GM18519 (cell line): ENCODE results near the gene NWD2.
"Not testable (repeated sequence)": the region's sequence is repeated elsewhere in the genome, so short reads cannot be mapped to it uniquely, and the experiment has no call there.

Source experiments
- ATAC-seq: cut with Tn5 transposase; IDR thresholded peaks from one replicate; pipeline ENCODE4 v1.9.1; 2021; ENCODE audit warnings: mild to moderate bottlenecking, moderate library complexity; ENCODE audit not compliant: unreplicated experiment, low FRiP score

NWD2 gene

DNA sequence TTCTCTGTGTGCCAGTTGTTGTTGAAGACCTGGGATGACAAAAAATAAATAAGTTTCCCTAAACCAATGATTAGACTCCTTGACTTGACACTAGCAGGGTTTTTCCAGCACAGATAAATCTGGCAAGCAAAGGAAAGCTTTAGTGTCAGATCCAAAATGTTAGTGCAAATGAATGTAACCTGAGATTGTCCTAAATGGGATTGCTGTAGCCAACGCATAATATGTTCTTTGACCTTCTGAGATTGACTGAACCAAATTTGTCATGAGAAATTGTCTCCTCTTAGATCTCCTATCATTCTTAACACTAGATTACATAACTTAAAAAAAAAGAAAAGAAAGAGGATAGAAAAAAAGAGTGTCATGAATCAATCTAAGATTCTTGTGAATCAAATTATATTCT is 245.2 kb downstream of the NWD2 start:
- ATAC-seq, result no peak

DNA sequence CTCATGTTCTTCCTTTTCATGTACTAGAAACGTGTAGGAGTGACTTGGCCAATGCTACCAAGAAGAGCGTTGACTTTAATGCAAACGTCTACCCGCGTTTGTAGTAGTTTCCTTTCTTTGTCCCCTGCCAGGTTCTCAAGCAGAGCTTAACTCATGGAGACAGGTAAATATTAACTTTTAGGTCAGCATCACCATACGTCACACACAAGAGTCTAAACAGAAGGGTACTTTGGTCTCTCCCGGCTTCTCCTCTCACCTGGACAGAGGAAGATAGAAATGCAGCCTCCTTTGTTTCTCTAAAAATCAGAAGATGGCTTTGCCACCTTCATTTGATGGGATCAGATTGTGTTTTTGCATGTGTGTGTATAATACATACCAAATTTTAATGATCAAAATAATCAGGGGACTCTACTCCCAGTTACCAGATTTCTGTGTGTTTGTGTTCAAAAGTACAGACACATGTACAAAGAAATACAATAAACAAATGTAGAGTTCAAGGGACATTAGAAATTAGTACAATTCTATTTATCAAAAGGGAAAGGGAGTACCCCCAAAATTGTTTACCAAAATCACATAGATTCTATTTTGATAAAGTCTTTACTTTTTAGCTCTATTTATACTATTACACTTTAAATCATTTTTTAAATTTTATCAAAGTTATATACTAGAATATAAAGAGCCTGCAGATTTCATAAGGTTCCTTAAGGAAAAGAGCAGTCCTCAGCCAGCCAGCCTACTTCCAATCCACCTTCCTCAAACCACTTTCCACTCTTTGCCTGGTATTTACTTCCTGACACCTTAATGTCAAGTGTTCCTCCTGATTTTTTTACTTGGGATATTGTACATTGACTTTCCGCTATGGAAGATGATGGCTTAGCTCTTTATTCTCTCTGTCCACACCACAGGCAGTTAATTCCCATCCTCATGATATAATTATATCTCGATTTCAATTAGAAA is 246.1 kb downstream of the NWD2 start:
- no peak for ATAC-seq

DNA sequence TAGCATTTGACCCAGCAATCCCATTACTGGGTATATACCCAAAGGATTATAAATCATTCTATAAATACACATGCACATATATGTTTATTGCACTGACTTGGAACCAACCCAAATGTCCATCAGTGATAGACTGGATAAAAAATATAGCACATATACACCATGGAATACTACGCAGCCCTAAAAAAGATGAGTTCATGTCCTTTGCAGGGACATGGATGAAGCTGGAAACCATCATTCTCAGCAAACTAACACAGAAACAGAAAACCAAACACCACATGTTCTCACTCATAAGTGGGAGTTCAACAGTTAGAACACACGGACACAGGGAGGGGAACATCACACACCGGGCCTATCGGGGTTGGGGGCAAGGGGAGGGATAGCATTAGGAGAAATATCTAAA is 250.8 kb downstream of the NWD2 start:
- ATAC-seq, result not testable (repeated sequence)
